AG09309 (cell line): ENCODE results near the gene ATOH8.
A peak's percentile ranks its signal among the peaks of the same experiment; 100 is the strongest.

ENCODE experiments used
- DNase-seq: peaks from one replicate; pipeline ENCODE4 v3.0.0-alpha.2; 2010; ENCODE audit warnings: low read depth
- H3K4me3 ChIP-seq: 2 replicates; pipeline ENCODE4 v1.5.1; 2011; ENCODE audit warnings: mild to moderate bottlenecking, low read depth, low read length, moderate library complexity; ENCODE audit not compliant: control insufficient read depth
- CTCF ChIP-seq: IDR thresholded peaks from 2 replicates; pipeline ENCODE4 v1.5.1; 2011; ENCODE audit warnings: mild to moderate bottlenecking, low read depth, low read length, inconsistent platforms; ENCODE audit not compliant: insufficient read depth, control insufficient read depth; ENCODE audit errors: missing control alignments

ATOH8 gene

GRCh38 chr2:85803704-85804425, 50.1 kb downstream of the ATOH8 start:
- no peak for DNase-seq
- no peak overlapping the region for H3K4me3 ChIP-seq
- no peak for TF ChIP-seq CTCF

GRCh38 chr2:85804583-85804982, 50.8 kb downstream of the ATOH8 start:
- peak; percentile 62 for TF ChIP-seq CTCF
- no peak overlapping the region for H3K4me3 ChIP-seq
- DNase-seq, result no peak

- DNase-seq, result no peak
- no peak overlapping the region for H3K4me3 ChIP-seq
- TF ChIP-seq CTCF, result no peak
Measured at GRCh38 chr2:85806358-85807118, 52.7 kb downstream of the ATOH8 start.

- H3K4me3 ChIP-seq, result no peak overlapping the region
- no peak for TF ChIP-seq CTCF
- DNase-seq, result no peak
Measured at GRCh38 chr2:85807756-85808155, 54.0 kb downstream of the ATOH8 start.

- no peak for TF ChIP-seq CTCF
- no peak overlapping the region for H3K4me3 ChIP-seq
- no peak for DNase-seq
Measured at GRCh38 chr2:85810371-85811179, 56.8 kb downstream of the ATOH8 start.

- TF ChIP-seq CTCF, result no peak
- no peak overlapping the region for H3K4me3 ChIP-seq
- DNase-seq, result peak; percentile 45
Measured at GRCh38 chr2:85811180-85812093, 57.6 kb downstream of the ATOH8 start.
